ENCODE data around the gene RWDD2A. TPM values are rescaled to one million over a fixed set of nuclear protein-coding genes. Genes with fewer than 3 reads are reported as not detected.
A peak's percentile ranks its signal among the peaks of the same experiment; 100 is the strongest.
"Not testable (repeated sequence)": the region's sequence is repeated elsewhere in the genome, so short reads cannot be mapped to it uniquely, and the experiment has no call there.

Gene RWDD2A
- total RNA-seq, 3 donors from 2014 or later, result 1.9 to 3.4 (median 2.5) TPM

DNA sequence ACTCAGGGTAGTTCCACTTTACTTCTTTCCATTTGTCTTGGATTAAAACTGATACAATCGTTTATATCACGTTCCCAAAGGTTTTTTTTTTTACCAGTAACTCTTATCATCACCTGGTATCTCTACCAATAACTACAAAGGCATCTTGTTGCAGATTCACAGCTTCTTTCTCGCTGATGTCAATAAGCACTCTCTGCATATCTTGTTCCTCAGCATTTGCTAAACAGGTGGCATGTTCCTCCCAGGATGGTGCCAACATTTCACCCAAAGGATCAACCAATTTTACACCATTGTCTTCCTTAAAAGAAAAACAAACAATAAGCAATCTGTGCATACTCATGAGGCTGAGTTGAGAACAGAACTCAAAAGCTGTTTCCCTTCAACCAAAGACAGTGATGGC, 4.7 kb upstream of the RWDD2A start:
- no peaks in the 10 kb centered on the region for H3K36me3 ChIP-seq (ENCODE audit: low read depth)
- intact Hi-C loops (cut with DNase I, micrococcal nuclease), result no loop called here

DNA sequence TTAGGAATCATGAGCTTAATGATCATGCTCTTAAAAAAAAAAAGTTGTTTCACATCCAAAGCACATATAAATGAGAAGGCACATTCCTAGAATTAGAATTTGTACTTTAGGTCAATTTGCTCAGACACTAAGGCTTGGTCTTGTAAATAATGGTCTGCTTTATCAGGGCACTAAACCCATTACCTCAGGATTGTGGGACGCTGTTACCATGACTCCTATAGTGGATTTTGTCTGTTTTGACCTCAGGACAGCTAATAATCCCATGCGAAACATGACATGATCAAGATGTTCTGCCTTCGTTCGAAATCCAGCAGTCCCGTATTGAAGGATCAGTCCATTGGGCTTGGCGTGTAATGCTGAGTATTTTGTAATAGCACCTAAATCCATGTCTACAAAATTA, 2.5 kb upstream of the RWDD2A start:
- Histone ChIP-seq H3K9me3 (no peaks in the 10 kb centered on the region), H3K4me3 (no peak overlapping the region), H3K36me3 (ENCODE audit: low read depth) (no peaks in the 10 kb centered on the region), H3K4me1 (ENCODE audit: low read depth) (peaks cover 13% of the 10 kb centered on the region)
- DNase-seq (no peak), ATAC-seq (no peak)
- TF ChIP-seq, protein P1, sequence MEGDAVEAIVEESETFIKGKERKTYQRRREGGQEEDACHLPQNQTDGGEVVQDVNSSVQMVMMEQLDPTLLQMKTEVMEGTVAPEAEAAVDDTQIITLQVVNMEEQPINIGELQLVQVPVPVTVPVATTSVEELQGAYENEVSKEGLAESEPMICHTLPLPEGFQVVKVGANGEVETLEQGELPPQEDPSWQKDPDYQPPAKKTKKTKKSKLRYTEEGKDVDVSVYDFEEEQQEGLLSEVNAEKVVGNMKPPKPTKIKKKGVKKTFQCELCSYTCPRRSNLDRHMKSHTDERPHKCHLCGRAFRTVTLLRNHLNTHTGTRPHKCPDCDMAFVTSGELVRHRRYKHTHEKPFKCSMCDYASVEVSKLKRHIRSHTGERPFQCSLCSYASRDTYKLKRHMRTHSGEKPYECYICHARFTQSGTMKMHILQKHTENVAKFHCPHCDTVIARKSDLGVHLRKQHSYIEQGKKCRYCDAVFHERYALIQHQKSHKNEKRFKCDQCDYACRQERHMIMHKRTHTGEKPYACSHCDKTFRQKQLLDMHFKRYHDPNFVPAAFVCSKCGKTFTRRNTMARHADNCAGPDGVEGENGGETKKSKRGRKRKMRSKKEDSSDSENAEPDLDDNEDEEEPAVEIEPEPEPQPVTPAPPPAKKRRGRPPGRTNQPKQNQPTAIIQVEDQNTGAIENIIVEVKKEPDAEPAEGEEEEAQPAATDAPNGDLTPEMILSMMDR (IDR thresholded peaks at IDR 0.05), result no peak
- intact Hi-C loops (cut with DNase I, micrococcal nuclease), result no loop called here

More for the DNA sequence above, 4.7 kb upstream of the RWDD2A start:
- TF ChIP-seq, protein P1 (IDR thresholded peaks at IDR 0.05), result no peak
- Histone ChIP-seq H3K4me1 (ENCODE audit: low read depth) (peaks cover 5% of the 10 kb centered on the region), H3K9me3 (no peaks in the 10 kb centered on the region), H3K4me3 (no peak overlapping the region)
- ATAC-seq (no peak), DNase-seq (no peak)

DNA sequence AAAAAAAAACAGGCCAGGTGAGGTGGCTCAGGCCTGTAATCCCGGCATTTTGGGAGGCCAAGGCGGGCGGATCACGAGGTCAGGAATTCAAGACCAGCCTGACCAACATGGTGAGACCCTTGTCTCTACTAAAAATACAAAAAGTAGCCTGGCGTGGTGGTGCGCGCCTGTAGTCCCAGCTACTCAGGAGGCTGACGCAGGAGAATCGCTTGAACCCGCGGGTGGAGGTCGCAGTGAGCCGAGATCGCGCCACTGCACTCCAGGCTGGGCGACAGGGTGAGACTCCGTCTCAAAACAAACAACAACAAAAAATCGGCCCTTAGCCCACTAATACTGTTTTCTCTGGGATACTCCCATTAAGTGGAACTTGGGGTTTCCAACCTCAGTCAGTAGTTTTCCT, 1.2 kb upstream of the RWDD2A start:
- H3K9me3 ChIP-seq; intact Hi-C loops (cut with DNase I, micrococcal nuclease); ATAC-seq; DNase-seq; H3K4me3 ChIP-seq; H3K36me3 ChIP-seq (ENCODE audit: low read depth): not testable (repeated sequence)
- H3K4me1 ChIP-seq (ENCODE audit: low read depth), result peaks cover 13% of the 10 kb centered on the region

DNA sequence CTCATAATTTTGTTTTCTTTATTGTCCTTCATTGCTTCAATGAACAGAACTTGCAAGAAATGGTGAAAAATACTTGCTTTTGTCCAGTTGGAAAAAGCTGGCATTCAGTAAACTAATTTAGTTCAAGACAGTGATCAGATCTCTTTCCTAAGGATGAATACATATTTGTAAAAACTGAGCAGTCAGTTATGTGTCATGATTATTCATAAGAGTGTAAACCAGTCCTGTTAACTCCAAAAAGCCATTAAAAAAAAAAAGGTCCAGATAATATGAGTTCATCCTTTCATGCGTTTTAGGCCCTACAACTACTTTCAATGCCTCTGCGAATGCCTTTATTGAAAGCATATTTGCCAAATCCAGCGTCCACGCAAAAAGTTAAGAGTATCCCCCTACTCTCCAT, 701 bp upstream of the RWDD2A start:
- H3K4me1 ChIP-seq (ENCODE audit: low read depth), result peaks cover 13% of the 10 kb centered on the region
- DNase-seq (no peak), ATAC-seq (no peak)
- no peaks in the 10 kb centered on the region for H3K36me3 ChIP-seq (ENCODE audit: low read depth)
- intact Hi-C loops (cut with DNase I, micrococcal nuclease), result no loop called here
- TF ChIP-seq, protein P1 (IDR thresholded peaks at IDR 0.05), result no peak
- peak overlapping the region; percentile 85 for H3K4me3 ChIP-seq
- H3K9me3 ChIP-seq, result no peaks in the 10 kb centered on the region

DNA sequence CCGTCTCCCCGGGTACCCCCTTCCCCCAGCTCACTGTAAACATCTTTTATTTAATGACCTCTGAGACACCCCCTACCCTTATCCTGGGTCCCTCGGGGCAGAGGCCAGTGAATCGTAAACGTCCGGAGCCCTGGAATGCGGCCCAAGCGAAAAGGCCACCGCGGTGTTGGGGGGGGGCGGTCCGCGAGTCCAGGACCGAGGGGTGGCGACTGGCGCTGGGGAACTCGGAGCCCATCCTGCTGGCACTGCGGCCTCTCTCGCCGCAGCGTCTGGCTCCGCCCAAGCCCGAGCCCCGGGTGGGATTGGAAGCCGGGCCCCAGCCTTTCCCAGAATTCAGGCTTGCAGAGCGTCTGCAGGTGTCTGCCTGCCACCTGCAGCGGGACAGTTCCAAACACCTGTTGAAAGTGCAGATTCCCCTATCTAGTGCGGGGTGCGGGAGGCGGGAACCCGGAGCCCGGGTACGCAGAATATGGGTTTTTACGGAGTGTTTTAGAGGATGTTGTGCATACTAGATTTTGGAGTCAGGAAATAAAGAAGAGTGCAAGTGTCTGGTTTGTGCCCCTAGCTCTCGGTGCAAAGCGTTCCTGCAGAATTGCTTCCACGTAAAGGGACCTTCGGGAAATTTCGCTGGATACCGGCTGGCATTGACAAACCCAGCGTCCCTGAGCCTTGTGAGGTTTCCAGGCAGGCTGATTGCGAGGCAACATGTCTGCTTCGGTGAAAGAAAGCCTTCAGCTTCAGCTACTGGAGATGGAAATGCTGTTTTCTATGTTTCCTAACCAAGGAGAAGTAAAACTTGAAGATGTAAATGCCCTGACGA, 800 bp downstream of the RWDD2A start:
- DNase-seq (peak; percentile 40 to 75 (median 71)), ATAC-seq (peak; percentile 53)
- Histone ChIP-seq H3K4me1 (ENCODE audit: low read depth) (peaks cover 13% of the 10 kb centered on the region), H3K9me3 (no peaks in the 10 kb centered on the region), H3K36me3 (ENCODE audit: low read depth) (no peaks in the 10 kb centered on the region), H3K4me3 (peak overlapping the region; percentile 85)
- TF ChIP-seq, protein P1 (IDR thresholded peaks at IDR 0.05), result no peak
- intact Hi-C loops (cut with DNase I, micrococcal nuclease), result no loop called here

DNA sequence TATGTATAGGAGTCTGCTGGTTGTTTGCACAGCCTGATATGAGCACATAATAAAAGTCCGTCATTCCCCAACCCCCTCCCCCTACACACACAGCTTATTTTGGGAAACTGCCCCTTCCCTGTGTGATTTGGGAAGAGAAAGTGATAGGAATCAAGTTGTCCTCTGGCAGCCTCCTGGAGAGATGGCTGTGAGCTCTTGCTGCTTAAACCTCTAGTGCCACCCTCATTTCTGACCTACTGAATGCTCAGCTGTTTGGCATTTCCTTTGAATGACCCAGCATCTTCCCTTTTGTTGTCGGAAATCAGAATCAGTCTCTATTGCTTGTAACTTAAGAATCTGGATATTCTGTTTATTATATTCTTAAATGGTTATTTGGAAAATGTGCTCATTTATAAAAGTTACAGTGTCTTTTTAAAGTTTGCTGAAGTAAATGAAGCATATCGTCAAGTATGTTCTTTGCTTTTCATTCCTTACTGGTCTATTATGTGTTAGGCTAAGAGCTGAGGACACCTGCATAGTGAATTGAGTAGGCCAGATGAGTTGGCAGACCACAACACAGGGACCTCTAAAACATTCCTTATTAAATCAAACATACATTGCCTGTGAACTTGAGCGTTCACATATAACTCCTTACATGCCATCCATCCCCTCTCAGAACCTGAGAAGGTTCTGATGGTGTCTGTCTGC, 5.5 kb downstream of the RWDD2A start:
- no peak overlapping the region for H3K4me3 ChIP-seq
- no peaks in the 10 kb centered on the region for H3K36me3 ChIP-seq (ENCODE audit: low read depth)
- ATAC-seq (no peak), DNase-seq (no peak)
- peaks cover 8% of the 10 kb centered on the region for H3K4me1 ChIP-seq (ENCODE audit: low read depth)
- no peaks in the 10 kb centered on the region for H3K9me3 ChIP-seq
- TF ChIP-seq, protein P1 (IDR thresholded peaks at IDR 0.05), result no peak
- intact Hi-C loops (cut with DNase I, micrococcal nuclease), result no loop called here

All from mucosa of descending colon (tissue), 3 donors.